Liver (tissue), 9 donors: Measurements from ENCODE around the gene CHTOP. TPM values are rescaled to one million over a fixed set of nuclear protein-coding genes. Genes with fewer than 3 reads are reported as not detected.

ENCODE experiments used
- DNase-seq: peaks from one replicate; pipeline ENCODE4 v3.0.0-alpha.2; 2017; ENCODE audit warnings: low spot score
- H3K27ac ChIP-seq, 2 donors: one replicate each; pipeline ENCODE4 v1.7.0; 2013; ENCODE audit warnings: inconsistent platforms in 2 of 2, low read length in 2 of 2, control low read depth in 1 of 2, low read depth in 1 of 2, mild to moderate bottlenecking in 1 of 2
- H3K27me3 ChIP-seq, 4 donors: one replicate each; pipeline versions ENCODE4 v1.6.1 to v1.7.0; 2013; ENCODE audit warnings: low read length in 3 of 4, inconsistent platforms in 1 of 4, mild to moderate bottlenecking in 1 of 4, moderate library complexity in 1 of 4; ENCODE audit not compliant: control insufficient read depth in 4 of 4, insufficient read depth in 4 of 4
- H3K36me3 ChIP-seq, 4 donors: one replicate each; pipeline versions ENCODE4 v1.6.1 to v1.7.0; 2013; ENCODE audit warnings: low read length in 3 of 4, mild to moderate bottlenecking in 3 of 4, low read depth in 1 of 4, moderate library complexity in 1 of 4; ENCODE audit not compliant: control insufficient read depth in 4 of 4, insufficient read depth in 3 of 4
- H3K4me1 ChIP-seq, 4 donors: one replicate each; pipeline versions ENCODE4 v1.6.1 to v1.7.0; 2013; ENCODE audit warnings: low read length in 3 of 4, mild to moderate bottlenecking in 3 of 4, moderate library complexity in 1 of 4; ENCODE audit not compliant: control insufficient read depth in 4 of 4, insufficient read depth in 4 of 4
- H3K4me3 ChIP-seq, 3 donors: one replicate each; pipeline versions ENCODE4 v1.6.1 to v1.7.0; 2013; ENCODE audit warnings: low read length in 3 of 3, control low read depth in 1 of 3, low read depth in 1 of 3, mild to moderate bottlenecking in 1 of 3
- H3K9ac ChIP-seq, 2 donors: one replicate each; pipeline ENCODE4 v1.7.0; 2013; ENCODE audit warnings: low read length in 2 of 2, mild to moderate bottlenecking in 2 of 2, moderate library complexity in 2 of 2, control low read depth in 1 of 2, low read depth in 1 of 2
- H3K9me3 ChIP-seq, 4 donors: one replicate each; pipeline versions ENCODE4 v1.6.1 to v1.7.0; 2013; ENCODE audit warnings: low read length in 3 of 4; ENCODE audit not compliant: control insufficient read depth in 4 of 4
- EGR1 ChIP-seq, 2 donors: IDR thresholded peaks; 2 replicates each; pipeline ENCODE4 v1.6.1; 2016 to 2018; ENCODE audit warnings: antibody characterized with exemption in 2 of 2, low read depth in 2 of 2
- FOXA1 ChIP-seq: IDR thresholded peaks from 2 replicates; pipeline ENCODE4 v1.6.1; 2016; ENCODE audit warnings: antibody characterized with exemption
- FOXA2 ChIP-seq: IDR thresholded peaks from 2 replicates; pipeline ENCODE4 v1.6.1; 2016; ENCODE audit warnings: antibody characterized with exemption
- GABPA ChIP-seq, 2 donors: IDR thresholded peaks in 1 of 2; conservative IDR thresholded peaks in 1 of 2; 2 replicates each; pipeline ENCODE4 v1.6.1; 2016; ENCODE audit warnings: antibody characterized with exemption in 2 of 2, mild to moderate bottlenecking in 1 of 2, moderate library complexity in 1 of 2
- HNF4A ChIP-seq, 2 donors: conservative IDR thresholded peaks; 2 replicates each; pipeline ENCODE4 v1.6.1; 2016; ENCODE audit warnings: antibody characterized with exemption in 2 of 2, mild to moderate bottlenecking in 2 of 2
- HNF4G ChIP-seq: IDR thresholded peaks from 2 replicates; pipeline ENCODE4 v1.6.1; 2016; ENCODE audit warnings: antibody characterized with exemption
- JUND ChIP-seq, 2 donors: IDR thresholded peaks; 2 replicates each; pipeline ENCODE4 v1.6.1; 2016; ENCODE audit warnings: antibody characterized with exemption in 2 of 2
- NR2F2 ChIP-seq: IDR thresholded peaks from 2 replicates; pipeline ENCODE4 v1.6.1; 2016; ENCODE audit warnings: antibody characterized with exemption
- RAD21 ChIP-seq, 2 donors: IDR thresholded peaks; 2 replicates each; pipeline ENCODE4 v1.6.1; 2016; ENCODE audit warnings: antibody characterized with exemption in 2 of 2, mild to moderate bottlenecking in 2 of 2
- RXRA ChIP-seq, 2 donors: IDR thresholded peaks; 2 replicates each; pipeline ENCODE4 v1.6.1; 2017 to 2018; ENCODE audit warnings: antibody characterized with exemption in 2 of 2, mild to moderate bottlenecking in 1 of 2
- SP1 ChIP-seq: IDR thresholded peaks from 2 replicates; pipeline ENCODE4 v1.6.1; 2018; ENCODE audit warnings: antibody characterized with exemption, mild to moderate bottlenecking
- TAF1 ChIP-seq: conservative IDR thresholded peaks from 2 replicates; pipeline ENCODE4 v1.6.1; 2016; ENCODE audit warnings: antibody characterized with exemption, mild to moderate bottlenecking
- YY1 ChIP-seq: IDR thresholded peaks from 2 replicates; pipeline ENCODE4 v1.6.1; 2016; ENCODE audit warnings: antibody characterized with exemption, mild to moderate bottlenecking
- WGBS: extraction: QIAGEN DNeasy Blood & Tissue Kit; methylation state at CpG from one replicate; pipeline ENCODE4 v1.1.7; 2013; 5-methylcytosine and 5-hydroxymethylcytosine counted together
- polyA plus RNA-seq, 2 donors: library from polyadenylated mRNA; stranded (reverse) in 1 of 2; unstranded in 1 of 2; fragments of 200-250 nt in 1 of 2; fragments of >200 nt in 1 of 2; fragmentation: Nextera tagmentation in 1 of 2; extraction: Ambion mirVana in 1 of 2; gene quantifications; one replicate each; pipeline versions ENCODE4 v1.2.1 to v1.2.3, GENCODE V29; 2013 to 2015
- total RNA-seq, 2 donors: library from RNA; depleted of rRNA; stranded (reverse); fragments of >200 nt; gene quantifications; one replicate each; pipeline ENCODE4 v1.2.3, GENCODE V29; 2014
- TF ChIP-seq, protein P1 (sequence below): IDR thresholded peaks from 2 replicates; pipeline ENCODE4 v1.6.1; 2016; ENCODE audit warnings: antibody characterized with exemption, mild to moderate bottlenecking
- TF ChIP-seq, protein P2 (sequence below): IDR thresholded peaks from 2 replicates; pipeline ENCODE4 v1.6.1; 2016; ENCODE audit warnings: antibody characterized with exemption
- TF ChIP-seq, protein P3 (sequence below): fragments of 150-350 bp; IDR thresholded peaks from 2 replicates; pipeline ENCODE4 v1.5.1; 2017; ENCODE audit warnings: improper control_type of control experiment, low read depth, low read length; ENCODE audit not compliant: missing input control
- TF ChIP-seq, protein P4 (sequence below): IDR thresholded peaks from 2 replicates; pipeline ENCODE4 v1.6.1; 2016; ENCODE audit warnings: antibody characterized with exemption
- TF ChIP-seq, protein P5 (sequence below): IDR thresholded peaks from 2 replicates; pipeline ENCODE4 v1.6.1; 2016; ENCODE audit warnings: antibody characterized with exemption
- donor health status: healthy.
- donor health status: healthy.
- donor health status: healthy.
- donor health status: healthy.
- donor health status: healthy.

The CHTOP gene
- total and polyA plus RNA-seq, 4 donors = 16.4 to 30.9 (median 24.3) TPM

DNA sequence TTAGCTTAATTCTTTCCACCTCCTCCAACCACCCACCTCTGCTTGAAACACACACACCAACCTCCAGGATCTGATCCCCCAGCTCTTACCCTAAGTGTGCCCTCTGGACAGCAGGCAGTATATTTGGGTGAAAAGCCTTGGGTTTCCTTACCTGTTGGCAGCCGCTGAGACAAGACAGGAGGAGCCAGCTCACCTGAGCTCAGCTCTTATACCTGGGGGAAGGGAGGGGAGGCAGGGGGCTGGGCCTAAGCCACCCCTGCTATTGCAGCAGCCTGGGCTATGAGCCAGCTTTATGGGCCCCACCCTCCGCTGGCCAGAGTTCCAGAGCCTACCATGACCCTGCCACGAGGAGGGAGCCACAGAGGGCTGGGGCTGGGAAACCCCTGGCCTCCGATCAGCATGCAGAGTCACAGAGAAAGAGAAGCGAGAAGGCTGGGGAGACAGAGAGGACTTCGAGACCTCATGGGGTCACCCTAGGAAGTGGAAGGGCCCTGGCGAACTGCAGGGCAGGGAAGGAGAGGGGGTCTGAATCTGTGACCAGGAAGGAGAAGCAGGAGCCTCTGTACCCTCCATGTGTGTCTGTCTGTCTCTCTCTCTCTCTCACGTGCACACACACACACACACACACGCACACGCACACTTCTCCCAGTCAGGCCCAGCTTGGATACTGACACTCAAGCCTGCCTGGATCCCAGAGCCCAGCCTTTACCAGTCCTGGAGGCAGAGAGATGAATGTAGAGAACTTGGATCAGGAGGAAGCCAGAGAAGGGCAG, 17.5 kb upstream of the CHTOP start, which contains the start of gene S100A14:
TSS of gene S100A14 (minus strand) at position 182 of the 773 bp plus-strand sequence. CDS start 467 bp downstream, outside the sequence.
- Histone ChIP-seq H3K4me3 (no peak within 1 kb of the TSS), H3K36me3 (no peaks in the 10 kb centered on the region), H3K27me3 (no peaks in the 10 kb centered on the region), H3K9ac (peak within 1 kb of the TSS in 1 of 2 donors; percentile 23), H3K27ac (peak within 1 kb of the TSS; percentile 58 to 83), H3K4me1 (peaks cover 11 to 39% (median 27%) of the 10 kb centered on the region in 4 donors), H3K9me3 (no peaks in the 10 kb centered on the region)
- TF ChIP-seq JUND (IDR thresholded peaks at IDR 0.05) (no peak), GABPA (IDR thresholded peaks at IDR 0.05 in 1 of 2, conservative IDR thresholded peaks at IDR 0.05 in 1 of 2) (no peak), RXRA (IDR thresholded peaks at IDR 0.05) (peak; percentile 62 to 77), YY1 (peak; percentile 62), NR2F2 (no peak), FOXA2 (no peak), HNF4A (conservative IDR thresholded peaks at IDR 0.05) (peak; percentile 74 to 80), FOXA1 (no peak), HNF4G (no peak), TAF1 (no peak), SP1 (peak; percentile 74), RAD21 (IDR thresholded peaks at IDR 0.05) (peak in 1 of 2 donors; percentile 31), EGR1 (IDR thresholded peaks at IDR 0.05; ENCODE audit: low read depth in 2 of 2) (no peak)
- TF ChIP-seq, protein P1, sequence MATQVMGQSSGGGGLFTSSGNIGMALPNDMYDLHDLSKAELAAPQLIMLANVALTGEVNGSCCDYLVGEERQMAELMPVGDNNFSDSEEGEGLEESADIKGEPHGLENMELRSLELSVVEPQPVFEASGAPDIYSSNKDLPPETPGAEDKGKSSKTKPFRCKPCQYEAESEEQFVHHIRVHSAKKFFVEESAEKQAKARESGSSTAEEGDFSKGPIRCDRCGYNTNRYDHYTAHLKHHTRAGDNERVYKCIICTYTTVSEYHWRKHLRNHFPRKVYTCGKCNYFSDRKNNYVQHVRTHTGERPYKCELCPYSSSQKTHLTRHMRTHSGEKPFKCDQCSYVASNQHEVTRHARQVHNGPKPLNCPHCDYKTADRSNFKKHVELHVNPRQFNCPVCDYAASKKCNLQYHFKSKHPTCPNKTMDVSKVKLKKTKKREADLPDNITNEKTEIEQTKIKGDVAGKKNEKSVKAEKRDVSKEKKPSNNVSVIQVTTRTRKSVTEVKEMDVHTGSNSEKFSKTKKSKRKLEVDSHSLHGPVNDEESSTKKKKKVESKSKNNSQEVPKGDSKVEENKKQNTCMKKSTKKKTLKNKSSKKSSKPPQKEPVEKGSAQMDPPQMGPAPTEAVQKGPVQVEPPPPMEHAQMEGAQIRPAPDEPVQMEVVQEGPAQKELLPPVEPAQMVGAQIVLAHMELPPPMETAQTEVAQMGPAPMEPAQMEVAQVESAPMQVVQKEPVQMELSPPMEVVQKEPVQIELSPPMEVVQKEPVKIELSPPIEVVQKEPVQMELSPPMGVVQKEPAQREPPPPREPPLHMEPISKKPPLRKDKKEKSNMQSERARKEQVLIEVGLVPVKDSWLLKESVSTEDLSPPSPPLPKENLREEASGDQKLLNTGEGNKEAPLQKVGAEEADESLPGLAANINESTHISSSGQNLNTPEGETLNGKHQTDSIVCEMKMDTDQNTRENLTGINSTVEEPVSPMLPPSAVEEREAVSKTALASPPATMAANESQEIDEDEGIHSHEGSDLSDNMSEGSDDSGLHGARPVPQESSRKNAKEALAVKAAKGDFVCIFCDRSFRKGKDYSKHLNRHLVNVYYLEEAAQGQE = peak; percentile 58
- TF ChIP-seq, protein P2, sequence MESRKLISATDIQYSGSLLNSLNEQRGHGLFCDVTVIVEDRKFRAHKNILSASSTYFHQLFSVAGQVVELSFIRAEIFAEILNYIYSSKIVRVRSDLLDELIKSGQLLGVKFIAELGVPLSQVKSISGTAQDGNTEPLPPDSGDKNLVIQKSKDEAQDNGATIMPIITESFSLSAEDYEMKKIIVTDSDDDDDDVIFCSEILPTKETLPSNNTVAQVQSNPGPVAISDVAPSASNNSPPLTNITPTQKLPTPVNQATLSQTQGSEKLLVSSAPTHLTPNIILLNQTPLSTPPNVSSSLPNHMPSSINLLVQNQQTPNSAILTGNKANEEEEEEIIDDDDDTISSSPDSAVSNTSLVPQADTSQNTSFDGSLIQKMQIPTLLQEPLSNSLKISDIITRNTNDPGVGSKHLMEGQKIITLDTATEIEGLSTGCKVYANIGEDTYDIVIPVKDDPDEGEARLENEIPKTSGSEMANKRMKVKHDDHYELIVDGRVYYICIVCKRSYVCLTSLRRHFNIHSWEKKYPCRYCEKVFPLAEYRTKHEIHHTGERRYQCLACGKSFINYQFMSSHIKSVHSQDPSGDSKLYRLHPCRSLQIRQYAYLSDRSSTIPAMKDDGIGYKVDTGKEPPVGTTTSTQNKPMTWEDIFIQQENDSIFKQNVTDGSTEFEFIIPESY = no peak
- TF ChIP-seq, protein P3, sequence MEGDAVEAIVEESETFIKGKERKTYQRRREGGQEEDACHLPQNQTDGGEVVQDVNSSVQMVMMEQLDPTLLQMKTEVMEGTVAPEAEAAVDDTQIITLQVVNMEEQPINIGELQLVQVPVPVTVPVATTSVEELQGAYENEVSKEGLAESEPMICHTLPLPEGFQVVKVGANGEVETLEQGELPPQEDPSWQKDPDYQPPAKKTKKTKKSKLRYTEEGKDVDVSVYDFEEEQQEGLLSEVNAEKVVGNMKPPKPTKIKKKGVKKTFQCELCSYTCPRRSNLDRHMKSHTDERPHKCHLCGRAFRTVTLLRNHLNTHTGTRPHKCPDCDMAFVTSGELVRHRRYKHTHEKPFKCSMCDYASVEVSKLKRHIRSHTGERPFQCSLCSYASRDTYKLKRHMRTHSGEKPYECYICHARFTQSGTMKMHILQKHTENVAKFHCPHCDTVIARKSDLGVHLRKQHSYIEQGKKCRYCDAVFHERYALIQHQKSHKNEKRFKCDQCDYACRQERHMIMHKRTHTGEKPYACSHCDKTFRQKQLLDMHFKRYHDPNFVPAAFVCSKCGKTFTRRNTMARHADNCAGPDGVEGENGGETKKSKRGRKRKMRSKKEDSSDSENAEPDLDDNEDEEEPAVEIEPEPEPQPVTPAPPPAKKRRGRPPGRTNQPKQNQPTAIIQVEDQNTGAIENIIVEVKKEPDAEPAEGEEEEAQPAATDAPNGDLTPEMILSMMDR = no peak
- TF ChIP-seq, protein P4, sequence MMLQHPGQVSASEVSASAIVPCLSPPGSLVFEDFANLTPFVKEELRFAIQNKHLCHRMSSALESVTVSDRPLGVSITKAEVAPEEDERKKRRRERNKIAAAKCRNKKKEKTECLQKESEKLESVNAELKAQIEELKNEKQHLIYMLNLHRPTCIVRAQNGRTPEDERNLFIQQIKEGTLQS = peak; percentile 59
- TF ChIP-seq, protein P5, sequence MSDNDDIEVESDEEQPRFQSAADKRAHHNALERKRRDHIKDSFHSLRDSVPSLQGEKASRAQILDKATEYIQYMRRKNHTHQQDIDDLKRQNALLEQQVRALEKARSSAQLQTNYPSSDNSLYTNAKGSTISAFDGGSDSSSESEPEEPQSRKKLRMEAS = peak; percentile 79
- WGBS = 26% methylated on average over 10 of the region's 10 CpGs
- peak; percentile 81 for DNase-seq
